GM13977 (cell line): ENCODE measurements around the gene PGBD4.

Experiments
- DNase-seq: peaks from one replicate; pipeline ENCODE4 v3.0.0; 2012; ENCODE audit warnings: low spot score
- CTCF ChIP-seq: IDR thresholded peaks from 2 replicates; pipeline ENCODE4 v1.5.1; 2012; ENCODE audit warnings: mild to moderate bottlenecking, control low read depth; ENCODE audit not compliant: insufficient read depth; ENCODE audit errors: extremely low read depth, missing control alignments
- in situ Hi-C: fragments of 300-500 bp; cut with MboI; formaldehyde crosslinking; loops from one replicate; pipeline ENCODE4 v1.12.0; 2022; ENCODE audit warnings: low sequenced_read_pairs, low pct_unique_long_range_greater_than_20kb, mixed read lengths, inconsistent platforms; ENCODE audit not compliant: unreplicated experiment

Gene PGBD4

GRCh38 chr15:34147371-34148140 is 45.7 kb downstream of the PGBD4 start:
- no peak for TF ChIP-seq CTCF
- in situ Hi-C loops: no loop called here
- DNase-seq: no peak

DNA sequence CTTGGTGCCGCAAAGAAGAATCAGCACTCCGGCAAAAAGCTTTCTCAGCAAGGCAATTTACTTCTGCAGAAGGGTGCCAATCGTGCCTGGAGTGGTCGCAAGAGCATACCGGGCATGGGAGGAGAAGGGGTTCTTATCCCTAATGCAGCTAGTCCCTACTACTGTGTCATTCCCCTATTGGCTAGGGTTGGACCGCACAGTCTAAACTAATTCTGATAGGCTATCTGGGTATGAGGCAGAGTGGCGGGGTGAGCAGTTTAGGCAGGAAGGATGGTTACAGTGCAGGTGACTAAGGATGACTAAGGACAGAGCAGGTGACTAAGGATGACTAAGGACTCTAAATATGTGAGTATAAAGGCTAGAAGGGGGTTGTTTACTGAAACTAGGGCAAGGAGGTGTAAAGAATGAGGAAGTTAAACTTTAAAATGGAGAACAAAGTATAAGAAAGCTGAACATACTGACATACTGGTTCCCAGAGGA is 52.9 kb downstream of the PGBD4 start:
- no peak for TF ChIP-seq CTCF
- in situ Hi-C loops: no loop called here
- DNase-seq: no peak

DNA sequence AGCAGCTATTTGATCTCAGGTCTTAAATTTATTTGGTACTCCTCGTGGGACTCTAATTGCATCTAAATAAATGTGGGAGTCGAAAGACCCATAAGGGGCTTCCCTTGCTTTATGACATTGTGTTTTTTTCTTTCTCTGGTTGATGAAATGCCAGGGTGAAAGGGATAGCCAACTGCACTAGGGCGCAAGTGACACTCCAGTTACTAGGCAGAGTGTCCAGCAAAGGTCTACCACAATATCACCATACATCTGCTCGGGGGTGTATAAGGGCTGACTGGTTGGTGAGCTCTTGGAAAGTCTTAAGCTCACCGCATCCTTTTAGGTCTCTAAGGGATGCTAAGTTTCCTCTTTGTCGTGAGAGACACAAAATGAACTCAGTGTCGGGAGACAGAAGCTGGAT is 54.0 kb downstream of the PGBD4 start:
- in situ Hi-C loops: no loop called here
- TF ChIP-seq CTCF: no peak
- no peak for DNase-seq
